Esophagus muscularis mucosa (tissue), 4 donors: ENCODE results near the gene TSPAN5.

Source experiments
- EP300 ChIP-seq: sonication (generic); formaldehyde crosslinking; IDR thresholded peaks from one replicate; pipeline ENCODE4 v1.6.1; 2017; ENCODE audit warnings: antibody characterized with exemption
- POLR2A ChIP-seq: fragments of 450-650 bp; IDR thresholded peaks from one replicate; pipeline ENCODE4 v1.6.1; 2017; ENCODE audit warnings: antibody characterized with exemption, moderate library complexity, mild to moderate bottlenecking, low read depth
- POLR2AphosphoS5 ChIP-seq, 2 donors: sonication (generic); formaldehyde crosslinking; IDR thresholded peaks; one replicate each; pipeline ENCODE4 v1.6.1; 2017; ENCODE audit warnings: antibody characterized with exemption in 2 of 2
- TF ChIP-seq, protein P1 (sequence below), 3 experiments: fragments of 200-600 bp in 2 of 3; fragments of 450-650 bp in 1 of 3; sonication (generic) in 2 of 3; IDR thresholded peaks; one replicate each; pipeline ENCODE4 v1.5.1; 2017 to 2019; ENCODE audit warnings: antibody characterized with exemption in 3 of 3, mild to moderate bottlenecking in 2 of 3, moderate library complexity in 1 of 3

DNA sequence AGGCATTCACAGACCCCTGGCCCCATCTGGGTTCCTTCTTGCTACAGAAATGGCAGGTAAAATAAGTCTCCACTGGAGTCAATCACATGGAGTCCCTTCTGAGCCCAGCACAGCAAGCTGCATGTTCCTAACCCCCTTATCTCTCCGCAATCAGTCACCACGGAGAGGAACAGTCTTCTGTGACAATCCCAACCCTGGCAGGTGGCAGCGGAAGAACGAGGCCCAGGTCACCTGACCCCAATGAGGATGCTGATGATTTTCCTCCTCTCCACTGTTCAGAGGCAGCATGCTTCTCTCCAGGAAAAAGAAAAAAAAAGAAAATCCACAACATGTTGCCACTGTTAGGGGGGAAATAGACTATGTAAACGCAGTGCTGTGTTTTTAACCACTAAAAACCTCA lies 50.1 kb downstream of the TSPAN5 start:
- TF ChIP-seq POLR2A = no peak
- TF ChIP-seq, protein P1, sequence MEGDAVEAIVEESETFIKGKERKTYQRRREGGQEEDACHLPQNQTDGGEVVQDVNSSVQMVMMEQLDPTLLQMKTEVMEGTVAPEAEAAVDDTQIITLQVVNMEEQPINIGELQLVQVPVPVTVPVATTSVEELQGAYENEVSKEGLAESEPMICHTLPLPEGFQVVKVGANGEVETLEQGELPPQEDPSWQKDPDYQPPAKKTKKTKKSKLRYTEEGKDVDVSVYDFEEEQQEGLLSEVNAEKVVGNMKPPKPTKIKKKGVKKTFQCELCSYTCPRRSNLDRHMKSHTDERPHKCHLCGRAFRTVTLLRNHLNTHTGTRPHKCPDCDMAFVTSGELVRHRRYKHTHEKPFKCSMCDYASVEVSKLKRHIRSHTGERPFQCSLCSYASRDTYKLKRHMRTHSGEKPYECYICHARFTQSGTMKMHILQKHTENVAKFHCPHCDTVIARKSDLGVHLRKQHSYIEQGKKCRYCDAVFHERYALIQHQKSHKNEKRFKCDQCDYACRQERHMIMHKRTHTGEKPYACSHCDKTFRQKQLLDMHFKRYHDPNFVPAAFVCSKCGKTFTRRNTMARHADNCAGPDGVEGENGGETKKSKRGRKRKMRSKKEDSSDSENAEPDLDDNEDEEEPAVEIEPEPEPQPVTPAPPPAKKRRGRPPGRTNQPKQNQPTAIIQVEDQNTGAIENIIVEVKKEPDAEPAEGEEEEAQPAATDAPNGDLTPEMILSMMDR (IDR thresholded peaks at IDR 0.05) = no peak
- no peak for TF ChIP-seq EP300
- TF ChIP-seq POLR2AphosphoS5 (IDR thresholded peaks at IDR 0.05) = no peak
